NCI-H1930 (cell line): ENCODE measurements around the gene ARMH3.
"Not testable (repeated sequence)": the region's sequence is repeated elsewhere in the genome, so short reads cannot be mapped to it uniquely, and the experiment has no call there.

Source experiments
- DNase-seq, 2 experiments: peaks; one replicate each; lab custom pipeline; 2025; lab: John Stamatoyannopoulos, UW

The ARMH3 gene, protein sequence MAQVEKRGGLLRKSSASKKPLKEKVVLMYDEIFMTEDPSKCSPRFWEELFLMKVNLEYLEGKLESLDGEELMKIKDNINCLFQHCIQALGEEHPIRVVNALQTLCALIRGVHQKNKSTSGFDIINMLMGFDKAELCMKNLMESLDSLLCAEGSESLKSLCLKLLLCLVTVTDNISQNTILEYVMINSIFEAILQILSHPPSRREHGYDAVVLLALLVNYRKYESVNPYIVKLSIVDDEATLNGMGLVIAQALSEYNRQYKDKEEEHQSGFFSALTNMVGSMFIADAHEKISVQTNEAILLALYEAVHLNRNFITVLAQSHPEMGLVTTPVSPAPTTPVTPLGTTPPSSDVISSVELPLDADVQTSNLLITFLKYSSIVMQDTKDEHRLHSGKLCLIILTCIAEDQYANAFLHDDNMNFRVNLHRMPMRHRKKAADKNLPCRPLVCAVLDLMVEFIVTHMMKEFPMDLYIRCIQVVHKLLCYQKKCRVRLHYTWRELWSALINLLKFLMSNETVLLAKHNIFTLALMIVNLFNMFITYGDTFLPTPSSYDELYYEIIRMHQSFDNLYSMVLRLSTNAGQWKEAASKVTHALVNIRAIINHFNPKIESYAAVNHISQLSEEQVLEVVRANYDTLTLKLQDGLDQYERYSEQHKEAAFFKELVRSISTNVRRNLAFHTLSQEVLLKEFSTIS

GRCh38 chr10:102055647-102056419 lies at the start of gene ARMH3:
TSS of gene ARMH3 (minus strand) at chr10:102056173. CDS start at chr10:102040114, 16,059 bp downstream.
- DNase-seq = peak; percentile 92

DNA sequence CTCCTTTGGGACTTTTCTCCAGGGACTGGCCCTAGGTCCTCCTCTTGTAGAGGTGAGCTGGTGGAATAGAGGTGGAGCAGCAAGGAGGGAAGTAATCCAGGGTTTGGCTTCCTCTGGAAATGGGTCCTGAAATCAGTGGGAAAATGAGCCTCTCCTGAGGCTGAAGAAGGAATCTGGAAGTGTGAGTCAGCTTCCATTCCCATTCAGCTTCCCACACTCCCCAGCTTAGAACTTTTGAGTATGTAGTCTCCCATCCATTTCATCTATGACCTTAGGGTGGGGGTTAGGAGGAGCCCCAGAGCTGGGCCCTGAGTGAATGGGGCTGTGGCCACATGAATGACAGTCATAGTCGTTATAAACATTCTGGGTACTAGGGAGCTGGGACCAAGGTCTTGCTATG lies 46.4 kb upstream of the ARMH3 start:
- DNase-seq = no peak

DNA sequence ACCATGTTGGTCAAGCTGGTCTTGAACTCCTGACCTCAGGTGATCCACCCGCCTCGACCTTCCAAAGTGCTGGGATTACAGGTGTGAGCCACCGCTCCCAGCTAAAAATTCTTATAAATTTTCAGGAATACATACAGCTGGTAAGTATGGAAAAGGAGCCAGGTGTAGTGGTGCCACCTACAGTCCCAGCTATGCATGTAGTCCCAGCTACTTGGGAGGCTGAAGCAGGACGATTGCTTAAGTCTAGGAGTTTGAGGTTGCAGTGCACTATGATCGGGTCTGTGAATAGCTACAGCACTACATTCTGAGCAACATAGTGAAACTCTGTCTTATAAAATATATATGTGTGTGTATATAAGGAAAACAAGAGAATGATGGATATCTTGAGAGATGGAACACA lies 45.2 kb upstream of the ARMH3 start:
- DNase-seq = no peak

DNA sequence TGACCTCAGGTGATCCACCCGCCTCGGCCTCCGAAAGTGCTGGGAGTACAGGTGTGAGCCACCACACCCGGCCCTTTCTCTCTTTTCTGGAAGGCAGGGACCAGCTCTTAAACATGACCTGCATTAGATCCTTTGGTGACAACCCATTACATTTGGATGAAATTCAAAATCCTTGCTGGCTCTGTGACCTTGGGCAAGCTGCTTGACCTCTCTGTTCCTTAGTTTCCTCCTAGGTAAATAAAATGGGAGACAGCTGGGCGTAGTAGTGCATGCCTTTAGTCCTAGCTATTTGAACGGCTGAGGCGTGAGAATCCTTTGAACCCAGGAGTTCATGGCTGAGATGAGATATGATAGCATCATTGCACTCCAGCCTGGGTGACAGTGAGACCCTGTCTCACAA lies 40.5 kb upstream of the ARMH3 start:
- no peak for DNase-seq

- DNase-seq = no peak
Measured at GRCh38 chr10:102090772-102091171, 34.8 kb upstream of the ARMH3 start.

GRCh38 chr10:102086196-102086595 lies 30.2 kb upstream of the ARMH3 start:
- no peak for DNase-seq

GRCh38 chr10:102085336-102085735 lies 29.4 kb upstream of the ARMH3 start:
- DNase-seq = no peak

- DNase-seq = no peak
Measured at GRCh38 chr10:102083541-102083940, 27.6 kb upstream of the ARMH3 start.

DNA sequence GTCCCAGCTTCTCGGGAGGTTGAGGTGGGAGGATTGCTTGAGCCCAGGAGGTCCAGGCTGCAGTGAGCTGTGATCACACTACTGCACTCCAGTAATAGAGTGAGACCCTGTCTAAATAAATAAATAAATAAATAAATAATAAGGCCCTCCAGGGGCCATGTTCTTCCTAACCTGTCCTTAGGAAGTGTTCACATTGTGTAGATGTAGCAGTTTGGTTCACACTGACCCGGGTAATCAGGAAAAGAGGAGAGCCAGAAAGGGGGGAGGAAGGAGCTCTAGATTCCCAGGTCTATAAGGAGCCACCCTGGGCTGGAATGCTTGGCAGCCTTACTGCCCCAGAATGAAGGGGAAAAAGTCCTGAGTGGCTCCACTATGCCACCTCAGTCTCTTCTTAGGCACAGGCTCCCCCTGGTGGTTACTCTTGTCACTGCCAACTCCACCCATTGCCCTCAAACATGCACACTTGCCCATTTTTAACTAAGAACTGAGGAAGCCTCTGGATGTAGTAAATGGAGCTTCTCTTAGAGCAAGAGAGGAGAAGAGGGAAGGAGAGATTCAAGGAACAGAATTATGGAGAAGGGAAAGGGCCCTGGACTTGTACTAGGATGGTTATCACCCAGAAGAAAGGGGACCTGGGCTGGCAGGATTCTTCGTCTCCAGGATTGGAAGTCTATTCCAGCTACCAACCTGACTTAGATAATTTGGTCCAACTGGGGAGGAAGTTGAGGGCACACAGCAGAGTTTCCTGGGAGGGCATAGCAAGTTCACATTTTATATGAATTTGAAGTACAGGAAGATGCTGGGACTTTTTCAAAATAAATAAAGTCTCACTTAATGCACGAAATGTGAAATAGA lies 16.9 kb upstream of the ARMH3 start:
- peak; percentile 30 to 36 for DNase-seq

GRCh38 chr10:102069071-102069470 lies 13.1 kb upstream of the ARMH3 start:
- no peak for DNase-seq

DNA sequence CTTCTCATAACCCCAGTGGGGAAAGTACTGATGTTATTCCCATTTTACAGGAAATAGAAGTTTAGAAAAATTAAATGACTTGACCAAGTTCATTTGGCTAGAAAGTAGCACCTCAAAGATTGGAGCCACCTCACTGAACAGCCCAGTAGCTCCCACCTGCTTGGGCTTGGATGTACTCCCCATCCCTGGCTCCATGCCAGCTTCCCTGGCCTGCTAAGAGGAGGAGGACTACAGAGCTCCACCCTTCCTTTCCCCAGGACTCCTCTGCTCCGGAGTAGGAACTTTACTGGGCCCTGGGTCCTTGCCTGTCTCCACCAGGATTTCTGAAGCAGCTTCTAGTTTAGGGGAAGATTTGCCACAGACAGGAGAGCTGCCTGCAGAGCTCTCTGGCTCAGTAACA lies 12.2 kb upstream of the ARMH3 start:
- DNase-seq = no peak

DNA sequence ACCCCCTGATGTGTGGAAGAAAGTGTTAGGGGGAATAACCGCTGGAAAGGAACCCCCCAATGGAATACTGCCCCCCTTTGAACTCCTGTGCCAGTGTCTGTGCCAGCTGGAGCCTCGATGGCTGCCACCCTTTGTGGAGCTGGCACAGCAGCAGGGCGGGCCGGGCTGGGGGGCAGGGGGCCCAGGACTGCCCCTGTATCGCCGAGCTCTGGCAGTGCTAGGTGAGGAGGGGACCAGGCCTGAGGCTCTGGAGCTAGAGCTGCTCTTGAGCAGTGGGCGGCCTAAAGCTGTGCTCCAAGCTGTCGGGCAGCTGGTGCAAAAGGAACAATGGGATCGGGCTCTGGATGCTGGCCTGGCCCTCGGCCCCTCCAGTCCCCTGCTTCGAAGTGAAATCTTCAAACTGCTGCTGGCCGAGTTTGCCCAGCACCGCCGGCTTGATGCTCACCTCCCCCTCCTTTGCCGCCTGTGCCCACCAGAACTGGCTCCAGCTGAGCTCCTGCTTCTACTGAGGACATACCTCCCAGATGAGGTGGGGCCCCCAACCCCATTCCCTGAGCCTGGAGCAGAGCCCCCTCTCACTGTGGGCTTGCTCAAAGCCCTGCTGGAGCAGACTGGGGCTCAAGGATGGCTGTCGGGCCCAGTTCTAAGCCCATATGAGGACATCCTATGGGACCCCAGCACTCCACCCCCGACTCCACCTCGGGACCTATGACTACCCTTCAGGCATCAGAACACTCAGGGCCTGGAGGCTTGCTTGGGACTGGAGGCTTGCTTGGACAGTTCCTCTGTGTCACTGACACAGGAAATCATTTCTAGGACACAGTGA lies 11.3 kb upstream of the ARMH3 start:
- no peak for DNase-seq

DNA sequence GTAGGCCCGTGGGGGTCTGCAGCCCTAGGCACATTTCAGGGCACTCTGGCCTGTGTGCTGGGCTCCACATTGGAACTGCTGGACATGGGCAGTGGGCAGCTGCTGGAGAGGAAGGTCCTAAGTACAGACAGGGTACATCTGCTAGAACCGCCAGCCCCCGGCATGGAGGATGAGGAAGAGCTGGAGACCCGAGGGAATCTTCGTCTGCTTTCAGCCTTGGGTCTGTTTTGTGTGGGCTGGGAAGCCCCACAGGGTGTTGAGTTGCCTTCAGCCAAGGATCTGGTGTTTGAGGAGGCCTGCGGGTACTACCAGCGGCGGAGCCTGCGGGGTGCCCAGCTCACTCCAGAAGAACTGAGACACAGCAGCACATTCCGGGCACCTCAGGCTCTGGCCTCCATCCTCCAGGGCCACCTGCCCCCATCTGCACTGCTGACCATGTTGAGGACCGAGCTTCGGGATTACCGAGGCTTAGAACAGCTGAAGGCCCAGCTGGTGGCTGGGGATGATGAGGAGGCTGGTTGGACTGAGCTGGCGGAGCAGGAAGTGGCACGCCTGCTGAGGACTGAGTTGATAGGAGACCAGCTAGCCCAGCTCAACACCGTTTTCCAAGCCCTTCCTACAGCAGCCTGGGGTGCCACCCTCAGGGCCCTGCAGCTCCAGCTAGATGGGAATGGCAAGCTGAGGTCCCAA lies 10.6 kb upstream of the ARMH3 start:
- DNase-seq = no peak

DNA sequence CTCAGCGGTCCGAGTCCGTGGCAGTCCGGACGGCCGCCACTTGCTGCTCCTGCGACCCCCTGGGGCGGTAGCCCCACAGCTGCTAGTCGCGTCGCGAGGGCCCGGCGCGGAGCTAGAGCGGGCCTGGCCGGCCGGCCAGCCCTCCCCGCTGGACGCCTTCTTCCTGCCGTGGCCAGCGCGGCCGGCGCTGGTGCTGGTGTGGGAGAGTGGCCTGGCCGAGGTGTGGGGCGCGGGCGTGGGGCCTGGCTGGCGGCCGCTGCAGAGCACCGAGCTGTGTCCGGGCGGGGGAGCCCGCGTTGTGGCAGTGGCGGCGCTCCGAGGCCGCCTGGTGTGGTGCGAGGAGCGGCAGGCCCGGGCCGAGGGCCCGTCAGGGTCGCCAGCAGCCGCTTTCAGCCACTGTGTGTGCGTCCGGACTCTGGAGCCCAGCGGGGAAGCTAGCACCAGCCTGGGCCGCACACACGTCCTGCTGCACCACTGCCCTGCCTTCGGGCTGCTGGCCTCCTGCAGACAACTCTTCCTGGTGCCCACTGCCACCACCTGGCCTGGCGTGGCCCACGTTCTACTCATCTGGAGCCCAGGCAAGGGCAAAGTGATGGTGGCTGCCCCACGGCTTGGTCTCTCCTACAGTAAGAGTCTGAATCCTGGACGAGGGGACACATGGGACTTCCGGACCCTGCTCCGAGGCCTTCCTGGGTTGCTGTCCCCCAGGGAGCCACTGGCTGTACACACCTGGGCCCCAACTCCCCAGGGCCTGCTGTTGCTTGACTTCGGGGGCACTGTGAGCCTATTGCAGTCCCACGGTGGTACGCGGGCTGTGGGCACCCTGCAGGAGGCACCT lies 9.8 kb upstream of the ARMH3 start:
- DNase-seq = no peak

- peak; percentile 87 to 90 for DNase-seq
Measured at GRCh38 chr10:102064868-102065560, 9.0 kb upstream of the ARMH3 start, which contains the start of gene HPS6. TSS of gene HPS6 (plus strand) at chr10:102065349. CDS start at chr10:102065475, 126 bp downstream.

GRCh38 chr10:102064503-102064867 lies 8.5 kb upstream of the ARMH3 start:
- DNase-seq = no peak

GRCh38 chr10:102059987-102060386 lies 4.0 kb upstream of the ARMH3 start:
- DNase-seq = no peak

DNA sequence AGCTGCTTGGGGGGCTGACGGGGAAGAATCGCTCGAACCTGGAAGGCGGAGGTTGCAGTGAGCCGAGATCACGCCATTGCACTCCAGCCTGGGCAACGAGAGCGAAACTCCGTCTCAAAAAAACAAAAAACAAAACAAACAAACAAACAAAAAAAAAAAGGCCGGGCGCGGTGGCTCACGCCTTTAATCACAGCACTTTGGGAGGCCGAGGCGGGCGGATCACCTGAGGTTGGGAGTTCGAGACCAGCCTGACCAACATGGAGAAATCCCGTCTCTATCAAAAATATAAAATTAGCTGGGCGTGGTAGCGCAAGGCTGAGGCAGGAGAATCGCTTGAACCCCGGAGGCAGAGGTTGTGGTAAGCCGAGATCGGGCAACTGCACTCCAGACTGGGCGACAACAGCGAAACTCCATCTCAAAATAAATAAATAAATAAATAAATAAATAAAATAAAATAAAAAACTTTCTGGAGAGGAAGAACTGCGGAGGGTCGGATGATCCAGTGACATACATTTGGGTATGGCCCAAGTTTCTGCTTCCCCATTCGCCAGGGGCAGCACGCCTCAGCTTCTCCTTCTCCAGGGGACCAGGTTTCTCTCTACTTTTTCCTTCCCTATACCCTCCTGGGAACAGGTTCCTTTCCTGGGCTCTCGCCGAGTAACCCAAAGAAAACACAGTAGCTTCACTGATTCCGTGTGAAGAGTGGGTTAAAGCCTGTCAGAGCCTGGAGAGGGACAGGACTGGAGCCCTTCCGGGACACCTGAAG lies 909 bp downstream of the ARMH3 start:
- not testable (repeated sequence) for DNase-seq
